Thyroid gland (tissue), 4 donors: ENCODE data around the gene PDZD8.

Experiments used
- POLR2A ChIP-seq, 2 donors: fragments of 450-650 bp; IDR thresholded peaks; one replicate each; pipeline ENCODE4 v1.6.1; 2017; ENCODE audit warnings: antibody characterized with exemption in 2 of 2, mild to moderate bottlenecking in 2 of 2, moderate library complexity in 1 of 2
- TF ChIP-seq, protein P1 (sequence below), 6 experiments: fragments of 200-600 bp in 3 of 6; fragments of 450-650 bp in 3 of 6; sonication (generic) in 3 of 6; IDR thresholded peaks; one replicate each; pipeline ENCODE4 v1.5.1; 2016 to 2019; ENCODE audit warnings: antibody characterized with exemption in 6 of 6, mild to moderate bottlenecking in 2 of 6, inconsistent platforms in 1 of 6, moderate library complexity in 1 of 6

DNA sequence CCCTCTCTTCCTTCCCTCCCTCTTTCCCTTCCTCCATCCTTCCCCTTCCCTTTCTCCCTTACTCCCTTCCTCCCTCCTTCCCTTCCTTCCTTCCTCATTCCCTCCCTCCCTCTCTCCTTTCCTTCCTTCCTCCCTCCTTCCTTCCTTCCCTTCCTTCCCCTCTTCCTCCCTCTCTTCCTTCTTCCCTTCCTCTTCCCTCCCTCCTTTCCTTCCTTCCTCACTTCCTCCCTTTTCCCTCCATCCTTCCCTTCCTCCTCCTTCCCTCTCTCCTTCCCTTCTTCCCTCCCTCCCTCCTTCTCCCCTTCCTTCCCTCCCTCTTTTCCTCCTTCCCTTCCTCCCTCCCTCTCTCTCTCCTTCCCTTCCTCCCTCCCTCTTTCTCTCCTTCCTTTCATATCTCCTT, 147.0 kb downstream of the PDZD8 start:
- TF ChIP-seq, protein P1, sequence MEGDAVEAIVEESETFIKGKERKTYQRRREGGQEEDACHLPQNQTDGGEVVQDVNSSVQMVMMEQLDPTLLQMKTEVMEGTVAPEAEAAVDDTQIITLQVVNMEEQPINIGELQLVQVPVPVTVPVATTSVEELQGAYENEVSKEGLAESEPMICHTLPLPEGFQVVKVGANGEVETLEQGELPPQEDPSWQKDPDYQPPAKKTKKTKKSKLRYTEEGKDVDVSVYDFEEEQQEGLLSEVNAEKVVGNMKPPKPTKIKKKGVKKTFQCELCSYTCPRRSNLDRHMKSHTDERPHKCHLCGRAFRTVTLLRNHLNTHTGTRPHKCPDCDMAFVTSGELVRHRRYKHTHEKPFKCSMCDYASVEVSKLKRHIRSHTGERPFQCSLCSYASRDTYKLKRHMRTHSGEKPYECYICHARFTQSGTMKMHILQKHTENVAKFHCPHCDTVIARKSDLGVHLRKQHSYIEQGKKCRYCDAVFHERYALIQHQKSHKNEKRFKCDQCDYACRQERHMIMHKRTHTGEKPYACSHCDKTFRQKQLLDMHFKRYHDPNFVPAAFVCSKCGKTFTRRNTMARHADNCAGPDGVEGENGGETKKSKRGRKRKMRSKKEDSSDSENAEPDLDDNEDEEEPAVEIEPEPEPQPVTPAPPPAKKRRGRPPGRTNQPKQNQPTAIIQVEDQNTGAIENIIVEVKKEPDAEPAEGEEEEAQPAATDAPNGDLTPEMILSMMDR (IDR thresholded peaks at IDR 0.05), result no peak
- no peak for TF ChIP-seq POLR2A (IDR thresholded peaks at IDR 0.05)
